PC-9 (cell line): ENCODE results near the gene TMBIM6. TPM values are rescaled to one million over a fixed set of nuclear protein-coding genes. Genes with fewer than 3 reads are reported as not detected.

Experiments
- BruUV-seq: library from RNA; stranded (reverse); fragments of 400-500 nt; replicated peaks from 2 replicates; lab custom pipeline; 2021; lab: Mats Ljungman, UMichigan
- CTCF ChIA-PET: fragments of 300-600 bp; sonication (Branson Sonifier 250); formaldehyde crosslinking; loops from one replicate; lab custom pipeline; 2022; ENCODE audit warnings: antibody characterized with exemption; lab: Charles Lee
- POLR2A ChIA-PET: fragments of 300-600 bp; sonication (Branson Sonifier 250); formaldehyde crosslinking; loops from one replicate; lab custom pipeline; 2022; ENCODE audit warnings: antibody characterized with exemption; ENCODE audit not compliant: unreplicated experiment; lab: Charles Lee
- DNase-seq, 2 experiments: peaks; one replicate each; pipeline versions ENCODE4 v3.0.0 to v3.0.0-alpha.2; 2015 to 2022; ENCODE audit warnings: mixed read lengths in 1 of 2
- H2AFZ ChIP-seq: fragments of 200-600 bp; sonication (generic); 2 replicates; pipeline ENCODE4 v1.8.1; 2017; ENCODE audit warnings: antibody characterized with exemption
- H3F3A ChIP-seq: fragments of 200-600 bp; sonication (generic); 2 replicates; pipeline ENCODE4 v1.8.1; 2017; ENCODE audit warnings: antibody characterized with exemption, mild to moderate bottlenecking, low read depth; ENCODE audit not compliant: insufficient read depth
- H3K27ac ChIP-seq: fragments of 200-600 bp; sonication (generic); 2 replicates; pipeline ENCODE4 v1.6.1; 2016; ENCODE audit warnings: mixed run types
- H3K27me3 ChIP-seq: fragments of 200-600 bp; sonication (generic); 2 replicates; pipeline ENCODE4 v1.6.1; 2016; ENCODE audit warnings: low read depth, mixed run types; ENCODE audit not compliant: insufficient read depth
- H3K36me3 ChIP-seq: fragments of 200-600 bp; sonication (generic); 2 replicates; pipeline ENCODE4 v1.6.1; 2016; ENCODE audit warnings: low read depth, mixed run types
- H3K4me1 ChIP-seq: fragments of 200-600 bp; sonication (generic); replicated peaks from 2 replicates; pipeline ENCODE4 v1.6.1; 2016; ENCODE audit warnings: mixed run types; ENCODE audit not compliant: insufficient read depth
- H3K4me2 ChIP-seq: fragments of 200-600 bp; sonication (generic); 2 replicates; pipeline ENCODE4 v1.6.1; 2017; ENCODE audit warnings: mixed run types
- H3K4me3 ChIP-seq: fragments of 200-600 bp; sonication (generic); 2 replicates; pipeline ENCODE4 v1.6.1; 2016; ENCODE audit warnings: mixed run types
- H3K79me2 ChIP-seq: fragments of 200-600 bp; sonication (generic); 2 replicates; pipeline ENCODE4 v1.6.1; 2017; ENCODE audit warnings: low read depth, mixed run types
- H3K9me2 ChIP-seq: fragments of 200-600 bp; sonication (generic); 2 replicates; pipeline ENCODE4 v1.8.1; 2017; ENCODE audit warnings: mild to moderate bottlenecking; ENCODE audit not compliant: insufficient read depth
- H3K9me3 ChIP-seq: fragments of 200-600 bp; sonication (generic); 2 replicates; pipeline ENCODE4 v1.8.1; 2016; ENCODE audit warnings: low read depth; ENCODE audit not compliant: insufficient read depth
- H4K20me1 ChIP-seq: fragments of 200-600 bp; sonication (generic); 2 replicates; pipeline ENCODE4 v1.8.1; 2017; ENCODE audit not compliant: insufficient read depth
- CTCF ChIP-seq: fragments of 200-600 bp; sonication (generic); conservative IDR thresholded peaks from 2 replicates; pipeline ENCODE4 v1.6.1; 2017; ENCODE audit warnings: mixed run types, antibody characterized with exemption, mild to moderate bottlenecking, moderate library complexity
- EZH2 ChIP-seq: fragments of 200-600 bp; sonication (generic); IDR thresholded peaks from 2 replicates; pipeline ENCODE4 v1.8.0; 2017; ENCODE audit warnings: antibody characterized with exemption, low read depth
- intact Hi-C: fragments of 100-400 bp; cut with micrococcal nuclease; formaldehyde crosslinking; loops from one replicate; pipeline ENCODE4 v1.10.0; 2022; ENCODE audit not compliant: unreplicated experiment
- total RNA-seq: library from RNA; stranded (reverse); gene quantifications from 2 replicates; pipeline ENCODE4 v1.2.3, GENCODE V29; 2021

Gene TMBIM6
- total RNA-seq, 1 experiment from 2014 or later: 690 TPM

- CTCF ChIA-PET: interaction anchor here (0.6 to 0.7 kb wide), 2 partner anchors 40 to 43 kb away, joined by 3 to 6 read pairs; no protein-coding TSS in a partner anchor
- Histone ChIP-seq H3F3A (no peaks in the 10 kb centered on the region), H3K4me3 (no peak overlapping the region), H3K9me2 (no peaks in the 10 kb centered on the region), H3K27me3 (0 out of 2 replicates have a peak, but pooled peaks cover 3% of the 10 kb centered on the region), H3K36me3 (no peaks in the 10 kb centered on the region), H4K20me1 (no peaks in the 10 kb centered on the region), H2AFZ (no peak overlapping the region), H3K4me1 (0 out of 2 replicates have a peak, but pooled peaks cover 4% of the 10 kb centered on the region), H3K9me3 (no peaks in the 10 kb centered on the region), H3K4me2 (no peak overlapping the region), H3K27ac (no peak overlapping the region), H3K79me2 (no peaks in the 10 kb centered on the region)
- TF ChIP-seq EZH2: no peak
- no peak for TF ChIP-seq CTCF
- BruUV-seq: no TSS peak
- POLR2A ChIA-PET: no interaction called here
- no peak for DNase-seq
- intact Hi-C loops: loop anchor here (10.0 kb wide), 1 partner anchor 339 kb away; the partner anchor contains the start of gene SPATS2
Observed at GRCh38 chr12:49703647-49704137, 37.7 kb upstream of the TMBIM6 start.

- Histone ChIP-seq H3F3A (no peaks in the 10 kb centered on the region), H3K36me3 (no peaks in the 10 kb centered on the region), H4K20me1 (no peaks in the 10 kb centered on the region), H3K4me2 (no peak overlapping the region), H3K27me3 (peaks cover 20% of the 10 kb centered on the region; the same call in 1 of the 2 replicates), H3K4me3 (no peak overlapping the region), H3K4me1 (no peaks in the 10 kb centered on the region), H3K9me2 (no peaks in the 10 kb centered on the region), H3K79me2 (no peaks in the 10 kb centered on the region), H3K9me3 (no peaks in the 10 kb centered on the region), H2AFZ (no peak overlapping the region), H3K27ac (no peak overlapping the region)
- no peak for DNase-seq
- intact Hi-C loops: loop anchor here (10.0 kb wide), 1 partner anchor 341 kb away; the partner anchor contains the start of gene SPATS2
- no peak for TF ChIP-seq CTCF
- no peak for TF ChIP-seq EZH2
- ChIA-PET POLR2A (no interaction called here), CTCF (interaction anchor here (2.0 kb wide), 1 partner anchor 61 kb away, joined by 20 read pairs; no protein-coding TSS in a partner anchor)
- TSS peak; percentile 57 for BruUV-seq
Observed at GRCh38 chr12:49705479-49706134, 35.8 kb upstream of the TMBIM6 start.

- Histone ChIP-seq H3K36me3 (no peaks in the 10 kb centered on the region), H3K9me3 (no peaks in the 10 kb centered on the region), H3K4me2 (peak overlapping the region; percentile 93), H3K9me2 (no peaks in the 10 kb centered on the region), H3K27me3 (peaks cover 29% of the 10 kb centered on the region), H3F3A (no peaks in the 10 kb centered on the region), H4K20me1 (no peaks in the 10 kb centered on the region), H3K4me3 (peak overlapping the region; percentile 65), H2AFZ (peak overlapping the region; percentile 90), H3K79me2 (no peaks in the 10 kb centered on the region), H3K4me1 (no peaks in the 10 kb centered on the region), H3K27ac (no peak overlapping the region)
- intact Hi-C loops: loop anchor here (1.0 to 10.0 kb wide), 4 partner anchors 62 to 342 kb away; partner anchors contain the start of gene SPATS2
- DNase-seq: peak in 1 of 2 experiments; percentile 2
- POLR2A ChIA-PET: interaction anchor here (0.6 kb wide), 1 partner anchor 443 kb away, joined by 10 read pairs; no protein-coding TSS in a partner anchor
- CTCF ChIA-PET: interaction anchor here (2.0 kb wide), 1 partner anchor 62 kb away, joined by 20 read pairs; no protein-coding TSS in a partner anchor
- TF ChIP-seq EZH2: no peak
- TF ChIP-seq CTCF: no peak
- no TSS peak for BruUV-seq
Observed at GRCh38 chr12:49706351-49707127, 34.8 kb upstream of the TMBIM6 start.
